Inferior parietal cortex (tissue), 1 donor: Measurements from ENCODE around the gene FMNL1.

ENCODE experiments used
- DNase-seq: peaks from one replicate; pipeline ENCODE4 v3.0.0-alpha.2; 2016; ENCODE audit errors: extremely low spot score

FMNL1 gene

DNA sequence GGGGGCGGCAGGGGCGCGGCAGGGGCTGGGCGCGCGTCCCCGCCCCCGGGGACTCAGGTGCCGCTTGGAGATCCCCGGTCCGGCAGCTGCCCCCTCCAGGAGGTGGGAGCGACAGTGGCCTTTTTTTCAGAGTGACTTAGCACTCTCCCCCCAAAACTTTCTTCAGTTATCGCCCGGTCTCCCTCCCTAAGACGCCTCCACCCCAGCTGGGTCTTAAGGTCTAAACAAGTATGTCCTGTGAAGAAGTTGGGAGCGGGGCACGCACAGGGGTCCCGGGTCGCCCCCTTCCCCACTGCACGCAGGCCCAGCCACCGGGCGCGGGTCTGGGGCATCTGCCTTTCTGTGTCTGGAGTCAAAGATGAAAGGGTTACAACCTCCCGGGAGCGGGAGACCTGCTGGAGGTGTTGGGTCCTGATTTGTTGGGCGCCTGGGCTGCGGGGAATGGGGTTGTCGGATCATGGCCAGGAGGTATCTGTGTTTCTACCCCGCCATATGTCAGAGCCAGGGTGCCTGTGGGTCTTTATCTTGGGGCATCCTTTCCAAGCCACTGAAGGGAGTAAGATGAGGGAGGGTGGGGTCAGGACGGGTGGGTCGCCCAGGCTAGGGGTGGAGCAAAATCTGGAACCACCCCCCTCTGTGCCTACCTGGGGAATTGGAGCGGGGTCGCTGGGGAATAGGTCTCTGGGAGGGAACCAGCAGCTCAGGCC, 757 bp downstream of the FMNL1 start:
- no peak for DNase-seq

DNA sequence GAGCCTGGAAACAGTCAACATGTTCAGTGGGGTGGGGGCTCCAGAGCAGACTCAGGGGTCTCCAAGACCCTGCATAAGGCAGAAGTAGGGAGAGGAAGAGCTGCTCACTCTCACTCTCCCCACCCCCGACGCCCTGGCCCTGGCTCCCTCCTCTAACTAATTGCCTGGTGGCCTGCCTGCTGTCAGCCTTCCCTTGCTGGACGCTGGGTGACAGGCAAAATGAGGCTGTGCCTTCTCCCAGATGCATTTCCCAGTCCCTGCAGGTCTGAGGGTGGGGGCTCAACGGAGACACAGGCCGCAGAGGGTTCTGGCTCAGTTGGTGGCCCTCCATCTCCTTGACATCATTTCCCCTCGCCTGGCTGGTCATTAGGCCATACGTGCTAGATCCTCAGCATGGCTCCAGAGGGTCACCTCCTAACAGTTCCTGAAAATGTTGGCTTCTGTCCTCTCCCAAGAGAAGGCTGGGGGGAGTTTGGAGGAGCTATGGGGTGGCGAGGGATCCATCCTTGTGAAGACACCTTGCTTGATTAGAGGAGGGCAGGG, 1.4 kb downstream of the FMNL1 start:
- no peak for DNase-seq

DNA sequence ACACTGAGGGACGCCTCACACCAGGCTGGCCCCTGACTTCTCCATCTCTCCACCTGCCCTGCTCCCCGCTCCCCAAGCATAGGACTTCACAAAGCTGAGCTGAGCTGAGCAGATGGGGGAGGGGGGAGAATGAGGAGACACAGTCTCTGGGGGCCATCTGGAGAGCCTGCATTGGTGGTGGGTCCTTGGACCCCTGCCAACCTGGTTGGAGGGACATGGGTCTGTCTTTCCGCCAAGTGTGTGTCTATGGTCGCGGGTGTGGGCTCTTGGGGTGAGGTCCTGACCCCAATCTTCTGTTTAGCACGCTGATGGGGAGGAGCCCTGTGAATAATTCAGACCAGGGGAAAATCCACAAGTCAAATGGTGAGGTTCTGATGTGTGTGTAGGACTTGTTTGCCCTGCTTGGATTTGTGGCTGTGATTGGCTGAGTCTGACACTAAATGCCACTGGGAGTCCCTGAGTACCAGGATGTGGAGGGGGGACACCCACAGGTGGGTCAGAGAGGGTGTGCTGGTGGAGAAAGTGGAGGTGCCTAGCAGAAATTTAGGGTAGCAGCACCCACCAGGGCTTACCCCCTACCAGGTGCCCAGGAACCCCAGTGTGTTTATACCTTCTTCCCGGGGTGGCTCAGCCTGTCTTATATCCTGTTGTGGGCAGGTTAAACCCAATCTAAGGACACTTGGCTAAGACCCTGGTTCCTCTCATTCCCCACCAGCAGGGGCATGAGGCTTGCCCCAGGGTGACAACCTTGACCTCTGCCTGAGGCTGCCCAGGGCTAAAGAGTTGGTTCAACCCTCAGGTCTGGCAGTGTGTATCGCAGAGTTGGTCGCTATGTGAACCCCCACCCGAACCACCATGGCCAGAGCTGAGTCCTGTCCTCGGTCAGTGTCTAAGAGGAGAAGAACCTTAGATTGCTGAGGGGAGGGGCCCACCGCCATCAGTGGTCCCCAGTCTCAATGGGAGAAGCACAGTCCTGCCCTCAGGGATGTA, 2.1 kb downstream of the FMNL1 start:
- DNase-seq, result no peak

DNA sequence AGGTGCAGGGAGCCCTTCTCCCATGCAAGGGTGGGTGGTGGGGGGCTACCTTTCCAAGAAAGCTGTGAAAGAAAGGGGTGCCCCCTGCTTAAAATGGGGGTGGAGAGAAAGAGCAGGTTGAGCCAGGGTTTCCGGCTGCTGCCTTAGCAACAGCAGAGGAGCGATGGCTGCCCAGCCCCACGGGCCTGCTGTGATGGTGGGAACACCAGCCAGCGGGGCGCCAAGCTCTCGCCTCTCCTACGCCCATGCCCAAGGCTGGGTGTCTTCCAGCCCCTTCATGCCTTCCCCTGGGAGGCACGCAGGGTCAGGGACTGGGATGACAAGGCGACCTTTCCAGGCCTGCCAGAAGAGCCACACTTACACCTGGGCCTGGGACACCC, 3.0 kb downstream of the FMNL1 start:
- no peak for DNase-seq

DNA sequence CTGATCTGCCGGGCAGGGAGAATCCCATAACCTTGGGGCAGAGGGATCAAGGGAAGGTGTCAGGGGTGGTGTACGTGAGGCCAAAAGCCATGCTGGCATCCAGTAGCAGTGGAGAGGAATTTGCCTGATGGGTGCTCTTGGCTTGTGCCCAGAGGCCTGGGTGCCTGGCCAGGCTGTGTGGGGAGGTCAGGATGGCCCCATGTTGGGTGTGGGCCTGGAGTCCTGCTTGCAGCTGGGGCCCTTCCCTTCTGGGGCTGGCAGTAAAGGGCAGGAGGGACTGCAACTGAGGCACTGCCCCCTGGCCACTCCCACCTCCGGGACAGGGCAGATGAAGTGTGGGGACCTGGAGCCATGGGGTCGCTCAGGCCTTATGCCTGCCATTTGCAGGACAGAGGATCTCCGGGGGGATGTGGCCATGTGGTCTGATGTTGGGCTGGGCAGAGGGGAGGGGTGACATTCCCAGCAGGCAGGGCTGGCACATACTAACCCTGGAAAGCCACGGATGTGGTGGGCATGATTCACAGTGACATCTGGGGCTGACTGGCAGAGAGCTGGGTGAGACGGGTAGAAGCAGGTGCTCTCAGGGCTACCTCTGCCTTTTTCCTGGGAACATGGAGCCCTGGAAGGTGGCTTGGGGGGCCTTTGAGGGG, 3.5 kb downstream of the FMNL1 start:
- DNase-seq, result no peak

DNA sequence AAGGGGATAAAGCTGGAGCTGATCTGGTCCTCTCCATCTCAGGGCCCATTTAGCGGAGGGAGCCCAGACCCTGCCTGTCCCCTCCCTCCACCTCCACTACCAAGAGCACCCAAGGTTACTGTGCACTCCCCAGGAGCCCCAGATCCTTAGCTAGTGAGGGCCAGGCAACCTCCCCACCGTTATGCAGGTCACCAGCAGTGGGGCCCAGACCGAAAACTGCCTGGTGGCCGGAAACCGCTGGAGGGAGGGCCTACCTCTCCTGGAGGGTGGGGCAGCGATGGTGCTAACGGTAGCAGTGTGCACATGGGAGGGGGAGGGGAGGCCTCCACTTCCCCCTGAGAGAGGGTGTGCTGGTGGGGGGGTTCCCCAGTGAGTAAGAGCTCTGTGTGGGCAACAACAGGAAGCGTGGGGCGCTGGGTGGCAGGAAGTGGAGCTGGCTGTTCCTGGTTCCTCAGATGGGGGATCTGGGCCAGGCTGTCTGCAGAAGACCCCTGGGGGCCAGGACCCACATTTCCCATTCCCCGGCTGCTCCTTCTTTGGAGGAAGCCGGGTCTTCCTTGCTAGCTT, 4.4 kb downstream of the FMNL1 start:
- no peak for DNase-seq

DNA sequence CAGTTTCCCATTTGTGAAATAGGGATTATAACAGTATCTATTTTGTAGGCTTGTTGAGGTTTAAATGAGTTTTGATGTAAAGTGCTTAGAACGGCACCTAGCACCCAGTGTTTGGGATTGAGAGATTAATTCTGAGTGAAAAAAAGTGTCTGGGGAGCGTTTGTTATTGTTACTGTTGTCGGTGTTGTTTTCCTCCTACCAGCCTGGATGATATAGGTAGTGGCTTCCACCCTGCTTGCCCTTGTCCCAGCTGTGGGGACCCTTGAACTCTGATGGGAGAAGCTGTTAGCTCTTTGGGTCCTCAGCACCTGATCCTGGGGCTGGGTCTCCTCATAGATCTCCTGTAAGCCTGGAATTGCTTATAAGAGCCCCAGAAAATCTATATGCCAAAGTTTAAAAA, 4.9 kb downstream of the FMNL1 start:
- DNase-seq, result no peak

DNA sequence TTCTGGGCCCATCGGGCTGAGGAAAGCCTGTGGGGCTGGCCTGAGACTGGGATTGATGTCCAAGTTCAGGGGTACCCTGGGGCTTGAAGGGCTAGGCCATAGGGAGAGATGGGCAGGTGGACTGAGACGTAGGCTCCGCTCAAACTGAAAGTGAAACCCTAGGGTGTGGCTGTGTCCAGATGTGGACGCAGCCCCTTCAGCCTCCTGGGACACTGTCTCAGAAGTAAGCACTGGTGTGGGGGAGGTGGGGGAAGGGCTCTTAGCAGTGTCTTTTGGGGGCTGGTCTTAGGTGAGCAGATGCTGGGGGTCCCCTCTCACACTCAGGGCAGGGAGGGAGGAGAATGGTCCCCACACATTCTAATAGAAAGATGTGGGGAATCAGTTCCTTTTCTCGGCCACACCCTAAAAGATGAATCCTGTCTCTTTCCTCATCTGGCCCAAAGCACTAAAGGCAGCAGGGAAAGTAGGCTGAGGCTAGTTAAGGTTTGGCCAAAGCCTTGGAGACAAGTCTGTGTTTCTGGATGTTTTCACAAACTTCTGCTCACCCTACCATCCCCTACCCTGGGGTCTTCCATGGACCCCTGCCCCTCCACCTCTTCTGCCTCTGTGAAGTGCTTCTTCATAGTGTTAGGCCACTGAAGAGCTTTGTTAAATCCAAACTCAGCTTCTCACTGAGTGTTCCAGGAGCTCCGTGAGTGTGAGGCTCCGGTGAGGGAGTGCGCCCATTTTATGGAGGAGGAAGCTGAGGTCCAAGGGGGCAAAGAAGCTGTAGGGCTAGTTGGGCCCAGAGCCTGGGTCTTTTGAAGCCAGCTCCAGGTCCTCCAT, 5.6 kb downstream of the FMNL1 start:
- no peak for DNase-seq

DNA sequence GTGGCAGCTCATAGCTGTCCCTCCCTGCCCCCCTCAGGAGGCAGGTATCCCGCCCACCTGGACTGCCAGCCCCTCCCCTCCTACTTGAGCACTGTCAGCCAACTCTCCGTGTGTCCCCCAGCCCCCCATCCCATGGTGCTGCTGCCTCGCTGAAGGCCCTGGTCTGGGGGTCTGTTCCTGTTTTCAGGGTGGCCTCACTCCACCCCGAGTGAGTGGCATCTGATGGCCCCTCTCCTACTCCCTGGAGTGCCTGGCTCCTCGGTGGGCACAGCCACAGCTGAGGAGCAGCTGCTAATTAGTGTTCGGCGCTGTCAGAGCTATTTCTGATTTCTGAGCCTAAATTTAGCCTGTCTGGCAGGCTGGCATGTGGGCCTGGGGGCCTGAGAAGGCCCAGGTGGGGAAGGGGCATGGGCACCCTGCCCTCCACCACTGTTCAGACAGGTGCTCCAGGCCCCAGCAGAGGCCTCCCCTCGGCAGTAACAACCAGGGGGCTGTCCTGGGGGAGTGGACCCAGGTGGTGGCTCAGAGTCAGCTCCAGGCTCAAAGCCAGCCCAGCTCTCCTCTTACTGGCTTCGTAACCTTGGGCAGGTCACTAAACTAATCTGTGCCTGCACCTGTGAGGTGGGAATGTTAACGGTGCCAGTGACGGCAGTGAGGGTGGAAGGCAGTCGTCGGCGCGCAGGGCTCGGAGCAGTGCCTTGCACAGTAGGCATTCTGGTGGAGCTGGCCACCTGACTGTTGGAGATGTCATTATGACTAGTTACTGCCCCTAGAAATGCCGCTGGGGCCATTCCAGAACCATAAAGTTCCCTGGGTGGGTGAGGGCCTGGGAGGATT, 6.5 kb downstream of the FMNL1 start:
- no peak for DNase-seq

DNA sequence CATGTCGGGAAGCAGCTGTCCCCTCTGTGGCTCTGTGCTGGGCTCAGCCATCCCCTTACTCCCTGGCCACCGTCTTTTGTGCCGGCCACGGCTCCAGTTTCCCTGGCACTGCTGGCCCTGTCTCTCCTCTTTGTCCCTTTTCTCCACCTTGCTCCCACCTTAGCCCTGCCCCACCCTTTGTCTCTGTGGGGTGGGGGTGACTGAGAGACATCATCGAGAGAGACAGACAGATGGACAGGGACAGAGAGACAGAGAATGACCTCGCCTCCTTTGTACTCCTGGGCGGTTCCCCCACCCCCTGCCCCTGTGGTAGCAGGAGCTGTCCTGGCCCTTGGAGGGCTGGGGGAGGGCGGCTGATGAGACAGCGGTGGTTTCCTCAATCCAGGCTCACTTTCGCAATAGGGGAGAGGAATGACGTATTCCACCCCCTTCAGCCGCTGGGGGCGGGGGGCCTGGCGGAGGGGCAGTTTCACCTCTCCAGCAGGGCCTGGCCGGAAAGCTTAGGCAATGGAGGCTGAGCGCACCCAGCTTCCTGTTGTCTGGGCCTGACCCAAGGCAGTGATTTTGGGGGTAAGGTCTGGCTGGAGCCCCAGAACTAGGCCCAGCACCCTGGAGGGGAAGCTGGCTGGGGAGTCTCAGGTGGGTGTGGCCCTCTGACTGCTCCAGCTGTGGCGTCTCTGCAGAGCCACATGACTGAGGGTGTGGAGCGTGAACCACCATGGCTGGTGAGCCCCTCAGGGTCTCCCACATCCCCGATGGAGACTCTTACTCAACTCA, 7.3 kb downstream of the FMNL1 start:
- no peak for DNase-seq

DNA sequence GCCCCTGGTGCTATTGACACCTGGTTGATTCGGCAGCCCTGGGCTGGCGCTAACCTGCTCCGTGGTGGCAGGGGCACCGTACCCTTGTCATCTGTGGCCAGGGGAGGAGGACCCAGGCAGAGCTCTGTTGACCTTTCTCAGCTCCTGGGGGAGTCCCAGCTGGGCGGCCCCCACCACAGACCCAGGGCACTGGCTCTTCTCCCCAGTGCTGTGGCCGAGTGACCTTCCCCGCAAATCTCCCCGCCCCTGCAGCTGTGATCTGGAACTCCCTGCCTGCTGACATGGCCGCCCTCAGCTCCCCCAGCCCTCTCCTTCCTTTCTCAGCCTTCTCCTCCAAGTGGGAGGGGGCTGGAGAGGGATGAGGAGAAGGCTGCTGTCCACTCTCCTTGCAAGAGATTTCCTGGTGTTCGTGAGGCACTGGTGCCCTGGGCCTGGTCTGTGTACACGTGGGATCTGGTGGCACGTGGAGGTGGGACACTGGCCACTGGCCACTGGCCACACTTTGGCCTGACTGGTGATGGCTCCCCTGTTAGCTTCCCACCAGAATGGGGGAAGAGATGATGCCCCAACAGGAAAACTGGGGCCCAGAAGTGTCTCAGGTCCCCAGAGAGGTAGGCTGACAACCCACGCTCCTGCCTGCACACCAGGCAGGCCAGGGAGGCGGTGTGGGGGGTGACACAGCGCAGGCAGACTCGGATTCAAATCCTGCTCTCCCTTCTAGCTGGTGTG, 8.2 kb downstream of the FMNL1 start:
- DNase-seq, result no peak

DNA sequence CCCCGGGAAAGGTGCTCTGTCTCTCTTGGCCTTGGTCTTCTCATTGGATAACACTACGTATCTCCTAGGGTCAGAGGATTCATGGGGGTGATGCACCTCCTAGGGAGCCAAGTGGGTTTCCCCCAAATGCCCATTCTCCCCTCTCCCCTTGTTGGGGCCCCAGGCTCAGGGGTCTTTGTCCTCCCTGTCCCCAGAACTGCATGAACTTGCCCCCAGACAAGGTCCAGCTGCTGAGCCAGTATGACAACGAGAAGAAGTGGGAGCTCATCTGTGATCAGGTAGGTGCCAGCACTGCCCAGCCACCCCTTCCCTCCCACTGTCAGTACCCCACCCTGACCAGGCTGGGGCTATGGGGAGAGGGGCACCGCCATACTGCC, 8.7 kb downstream of the FMNL1 start:
- DNase-seq, result no peak

DNA sequence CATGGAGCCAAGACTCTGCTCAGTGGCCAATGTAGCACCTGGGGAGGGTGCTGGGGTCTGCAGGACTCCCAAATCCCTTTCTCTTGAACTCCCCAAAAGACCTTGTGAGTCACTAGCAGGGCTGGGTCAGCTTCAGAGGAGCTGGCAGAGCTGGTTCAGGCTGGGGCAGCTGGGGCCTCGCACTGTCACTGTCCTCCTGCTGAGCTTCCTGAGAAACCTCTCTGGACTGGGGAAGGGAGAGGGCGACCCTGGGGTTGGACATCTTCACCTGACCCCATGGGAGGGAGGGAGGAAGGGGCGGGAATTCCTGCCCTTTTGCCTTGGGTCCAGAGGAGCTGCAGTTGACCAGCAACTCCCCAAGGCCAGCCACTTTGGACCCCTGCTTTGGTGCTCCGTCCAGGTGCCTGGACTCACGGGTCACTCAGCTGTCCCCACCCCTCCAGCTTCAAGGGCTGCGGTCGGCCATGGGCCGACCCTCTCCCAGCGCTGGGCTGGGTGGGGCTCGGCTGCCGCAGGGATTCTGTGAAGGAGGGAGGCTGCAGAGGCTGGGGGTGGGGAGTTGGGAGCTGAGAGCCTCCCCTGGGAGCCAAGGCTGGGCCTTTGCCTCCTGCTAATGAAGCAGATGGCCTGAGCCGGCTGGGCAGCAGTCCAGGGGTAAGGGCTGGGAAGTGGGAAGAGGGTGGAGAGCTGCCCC, 9.2 kb downstream of the FMNL1 start:
- DNase-seq, result no peak

DNA sequence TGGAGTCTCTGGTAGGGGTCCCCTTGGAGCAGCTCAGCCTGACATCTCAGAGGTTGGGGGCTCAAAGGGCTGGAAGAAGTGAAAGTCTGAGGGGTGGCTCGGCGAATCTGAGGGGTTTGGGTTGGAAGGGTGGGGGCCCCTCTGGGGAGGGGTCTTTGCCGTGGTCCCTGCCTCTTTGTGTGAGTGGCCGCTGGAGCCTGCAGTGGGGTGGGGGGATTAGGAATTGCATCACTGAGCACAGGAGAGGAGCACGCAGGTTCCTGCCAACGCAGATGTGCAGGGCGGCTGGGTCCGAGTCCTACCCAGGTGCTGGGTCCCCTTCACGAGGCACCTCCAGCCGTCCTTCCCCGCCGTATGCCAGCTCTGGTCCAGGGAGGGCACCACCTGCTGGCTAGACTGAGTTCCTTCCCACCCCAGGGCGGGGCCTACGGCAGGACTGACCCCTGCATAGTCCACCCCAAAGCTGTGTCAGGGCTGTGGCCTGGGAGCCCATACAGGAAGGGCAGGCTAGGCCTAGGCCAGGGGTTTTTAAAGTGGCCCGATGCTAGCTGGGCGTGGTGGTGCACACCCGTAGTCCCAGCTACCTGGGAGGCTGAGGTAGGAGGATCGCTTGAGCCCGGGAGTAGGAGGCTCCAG, 9.9 kb downstream of the FMNL1 start:
- no peak for DNase-seq

DNA sequence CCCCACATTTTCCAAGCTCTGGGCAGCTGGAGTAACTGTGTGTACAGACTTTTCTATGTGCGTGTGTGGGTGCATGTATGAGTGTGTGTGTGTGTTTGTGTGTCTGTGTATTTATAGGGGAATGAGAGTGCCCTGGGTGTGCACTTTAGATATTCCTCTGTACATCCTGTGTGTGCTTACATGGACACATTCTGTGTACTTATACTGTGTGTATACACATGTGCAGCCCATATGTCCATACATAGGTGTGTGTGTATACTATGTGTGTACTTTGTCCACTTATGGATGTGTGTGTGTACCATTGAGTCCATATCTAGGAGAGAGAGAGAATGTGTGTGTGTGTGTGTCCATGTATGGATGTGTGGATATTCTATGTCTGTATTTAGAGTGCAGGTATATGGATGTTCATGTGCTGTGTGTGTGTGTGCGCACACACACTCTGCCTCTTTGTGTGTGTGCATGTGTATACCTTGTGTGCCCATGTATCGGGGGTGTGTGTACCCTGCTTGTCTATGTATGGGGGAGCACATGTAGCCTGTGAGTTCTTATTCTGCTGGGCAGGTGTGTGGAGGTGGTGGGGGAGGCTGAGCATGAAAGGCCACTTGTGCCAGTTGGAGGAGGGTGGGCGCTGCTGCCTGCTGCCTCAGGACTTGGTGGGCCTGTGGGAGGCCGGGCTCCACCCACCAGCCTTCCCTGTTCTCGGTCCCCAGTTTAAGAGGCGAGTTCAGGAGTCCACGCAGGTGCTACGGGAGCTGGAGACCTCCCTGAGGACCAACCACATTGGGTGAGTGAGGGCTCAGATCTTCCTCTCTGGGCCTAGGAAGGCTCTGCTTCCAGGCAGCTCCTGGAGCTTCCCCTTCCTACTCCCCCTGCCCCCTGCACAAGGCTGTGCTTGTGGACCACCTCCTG, 11.1 kb downstream of the FMNL1 start:
- no peak for DNase-seq

DNA sequence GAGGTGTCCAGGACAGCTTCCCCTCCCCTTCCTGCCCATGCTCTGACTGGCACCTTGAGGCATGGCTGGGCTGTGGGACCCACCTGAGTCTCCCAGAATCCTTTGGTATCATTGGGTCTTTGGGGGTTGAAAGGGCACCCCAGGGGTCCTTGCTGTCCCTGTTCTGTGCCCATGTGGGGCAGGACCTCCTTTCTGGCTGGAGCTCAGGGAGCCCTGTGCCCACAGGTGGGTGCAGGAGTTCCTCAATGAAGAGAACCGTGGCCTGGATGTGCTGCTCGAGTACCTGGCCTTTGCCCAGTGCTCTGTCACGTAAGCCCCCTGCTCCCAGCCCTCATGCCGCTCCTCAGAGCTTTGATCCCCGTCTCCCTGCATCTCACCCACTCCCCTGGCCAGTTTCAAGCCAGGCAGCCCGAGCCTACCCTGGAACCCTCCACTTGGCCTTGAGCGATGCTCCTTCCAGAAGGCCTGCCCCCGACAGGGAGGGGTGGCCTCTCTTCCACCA, 11.8 kb downstream of the FMNL1 start:
- no peak for DNase-seq
